Type B pancreatic cell (in vitro differentiated cells): ENCODE results near the gene F5. TPM values are rescaled to one million over a fixed set of nuclear protein-coding genes. Genes with fewer than 3 reads are reported as not detected.
A peak's percentile ranks its signal among the peaks of the same experiment; 100 is the strongest.
"Not testable (repeated sequence)": the region's sequence is repeated elsewhere in the genome, so short reads cannot be mapped to it uniquely, and the experiment has no call there.

Source experiments
- DNase-seq: peaks from one replicate; pipeline ENCODE4 v3.0.0; 2021; ENCODE audit warnings: mixed read lengths; ENCODE audit not compliant: unreplicated experiment; ENCODE audit errors: extremely low spot score
- H3K27ac Mint-ChIP-seq: 2 replicates; pipeline ENCODE4 v1.8.0; 2021; ENCODE audit warnings: mild to moderate bottlenecking, mixed read lengths
- H3K27me3 Mint-ChIP-seq: 2 replicates; pipeline ENCODE4 v1.8.0; 2021; ENCODE audit warnings: mixed read lengths
- H3K36me3 Mint-ChIP-seq: 2 replicates; pipeline ENCODE4 v1.8.0; 2021; ENCODE audit warnings: mixed read lengths
- H3K4me1 Mint-ChIP-seq: one replicate; pipeline ENCODE4 v1.8.0; 2021; ENCODE audit warnings: mixed read lengths; ENCODE audit not compliant: unreplicated experiment
- H3K4me3 Mint-ChIP-seq: 2 replicates; pipeline ENCODE4 v1.8.0; 2021; ENCODE audit warnings: mild to moderate bottlenecking, mixed read lengths
- H3K9me3 Mint-ChIP-seq: 2 replicates; pipeline ENCODE4 v1.8.0; 2021; ENCODE audit warnings: mixed read lengths
- total RNA-seq: library from RNA; stranded (reverse); gene quantifications from 2 replicates; pipeline ENCODE4 v1.2.1, GENCODE V29; 2021; ENCODE audit warnings: low replicate concordance
- TF ChIP-seq, protein P1 (sequence below): fragments of 200-600 bp; sonication (generic); conservative IDR thresholded peaks from 2 replicates; pipeline ENCODE4 v1.5.0; 2021; ENCODE audit warnings: antibody characterized with exemption, mild to moderate bottlenecking

F5 gene
- total RNA-seq, 1 donor from 2014 or later: 5.5 TPM

DNA sequence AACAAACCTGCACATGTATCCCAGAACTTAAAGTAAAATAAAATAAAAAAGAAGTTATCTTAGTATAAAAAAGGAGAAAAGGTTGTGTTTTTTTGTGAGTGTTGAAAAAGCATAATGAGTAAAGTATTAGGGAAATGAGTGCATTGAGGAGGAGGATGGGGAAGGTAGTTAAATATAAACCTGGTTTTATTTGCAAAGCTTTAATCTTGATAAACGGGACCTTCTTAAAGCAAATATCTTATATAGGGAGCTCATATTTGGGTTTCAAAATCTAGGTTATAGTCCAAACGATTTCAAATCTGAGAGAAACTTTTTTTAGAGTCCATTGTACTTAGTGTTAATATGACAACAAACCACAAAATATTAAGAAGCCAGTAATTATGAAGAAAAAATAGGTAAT is 78.9 kb downstream of the F5 start:
- H3K27me3 Mint-ChIP-seq: no peaks in the 10 kb centered on the region
- H3K27ac Mint-ChIP-seq: no peak overlapping the region
- no peak for DNase-seq
- peaks cover 5% of the 10 kb centered on the region for H3K4me1 Mint-ChIP-seq
- H3K36me3 Mint-ChIP-seq: no peaks in the 10 kb centered on the region
- no peak overlapping the region for H3K4me3 Mint-ChIP-seq
- TF ChIP-seq, protein P1, sequence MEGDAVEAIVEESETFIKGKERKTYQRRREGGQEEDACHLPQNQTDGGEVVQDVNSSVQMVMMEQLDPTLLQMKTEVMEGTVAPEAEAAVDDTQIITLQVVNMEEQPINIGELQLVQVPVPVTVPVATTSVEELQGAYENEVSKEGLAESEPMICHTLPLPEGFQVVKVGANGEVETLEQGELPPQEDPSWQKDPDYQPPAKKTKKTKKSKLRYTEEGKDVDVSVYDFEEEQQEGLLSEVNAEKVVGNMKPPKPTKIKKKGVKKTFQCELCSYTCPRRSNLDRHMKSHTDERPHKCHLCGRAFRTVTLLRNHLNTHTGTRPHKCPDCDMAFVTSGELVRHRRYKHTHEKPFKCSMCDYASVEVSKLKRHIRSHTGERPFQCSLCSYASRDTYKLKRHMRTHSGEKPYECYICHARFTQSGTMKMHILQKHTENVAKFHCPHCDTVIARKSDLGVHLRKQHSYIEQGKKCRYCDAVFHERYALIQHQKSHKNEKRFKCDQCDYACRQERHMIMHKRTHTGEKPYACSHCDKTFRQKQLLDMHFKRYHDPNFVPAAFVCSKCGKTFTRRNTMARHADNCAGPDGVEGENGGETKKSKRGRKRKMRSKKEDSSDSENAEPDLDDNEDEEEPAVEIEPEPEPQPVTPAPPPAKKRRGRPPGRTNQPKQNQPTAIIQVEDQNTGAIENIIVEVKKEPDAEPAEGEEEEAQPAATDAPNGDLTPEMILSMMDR: no peak
- no peaks in the 10 kb centered on the region for H3K9me3 Mint-ChIP-seq

DNA sequence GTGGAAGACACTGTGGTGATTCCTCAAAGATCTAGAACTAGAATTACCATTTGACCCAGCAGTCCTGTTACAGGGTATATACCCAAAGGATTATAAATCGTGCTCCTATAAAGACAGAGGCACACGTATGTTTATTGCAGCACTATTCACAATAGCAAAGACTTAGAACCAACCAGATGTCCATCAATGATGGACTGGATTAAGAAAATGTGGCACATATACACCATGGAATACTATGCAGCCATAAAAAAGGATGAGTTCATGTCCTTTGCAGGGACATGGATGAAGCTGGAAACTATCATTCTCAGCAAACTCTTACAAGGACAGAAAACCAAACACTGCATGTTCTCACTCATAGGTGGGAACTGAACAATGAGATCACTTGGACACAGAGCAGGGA is 82.7 kb downstream of the F5 start:
- H3K9me3 Mint-ChIP-seq, DNase-seq, H3K27me3 Mint-ChIP-seq, H3K27ac Mint-ChIP-seq, H3K4me1 Mint-ChIP-seq, H3K36me3 Mint-ChIP-seq, H3K4me3 Mint-ChIP-seq: not testable (repeated sequence)

DNA sequence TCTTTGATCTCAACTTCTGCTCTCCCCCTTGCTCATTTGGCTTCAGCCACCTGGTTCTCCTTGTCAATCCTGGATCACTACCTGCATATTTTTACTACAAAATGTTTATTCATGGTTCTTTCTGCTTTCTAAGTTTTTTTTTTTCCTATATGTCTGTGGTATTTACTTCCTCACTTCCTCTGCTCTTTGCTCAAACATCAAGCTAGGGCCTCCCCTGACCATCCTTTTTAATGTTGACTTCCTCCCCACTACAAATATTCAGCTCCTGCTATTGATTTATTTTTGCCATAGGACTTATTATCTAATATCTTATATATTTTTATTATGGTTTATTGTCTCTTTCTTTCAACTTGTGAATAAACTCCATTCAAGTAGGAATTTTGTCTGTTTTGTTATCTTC is 86.5 kb downstream of the F5 start:
- H3K36me3 Mint-ChIP-seq: peaks cover 4% of the 10 kb centered on the region
- TF ChIP-seq, protein P1: no peak
- peak overlapping the region; percentile 78 for H3K27ac Mint-ChIP-seq
- H3K27me3 Mint-ChIP-seq: no peaks in the 10 kb centered on the region
- H3K4me1 Mint-ChIP-seq: peaks cover 7% of the 10 kb centered on the region
- DNase-seq: no peak
- no peak overlapping the region for H3K4me3 Mint-ChIP-seq
- H3K9me3 Mint-ChIP-seq: peaks cover 11% of the 10 kb centered on the region

DNA sequence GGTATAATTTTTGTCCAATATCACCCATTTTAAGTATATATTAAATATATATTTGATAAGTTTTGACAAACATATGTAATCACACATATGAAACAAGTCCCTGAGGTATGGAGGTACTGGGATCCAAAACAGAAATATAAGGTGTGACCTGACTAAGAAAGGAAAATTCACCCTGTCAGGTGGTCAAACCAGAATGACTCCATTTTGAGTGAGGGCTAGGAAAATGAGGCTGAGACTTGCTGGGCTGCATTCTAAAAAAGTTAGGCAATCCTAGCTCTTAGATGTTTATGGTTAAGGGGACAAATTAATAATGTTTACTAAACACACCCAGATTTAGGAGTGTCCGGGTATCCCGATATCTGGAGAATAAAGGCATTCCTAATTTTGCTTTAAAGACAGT is 89.0 kb downstream of the F5 start:
- Mint-ChIP-seq H3K4me3 (peak overlapping the region; percentile 62), H3K4me1 (peaks cover 7% of the 10 kb centered on the region), H3K27me3 (no peaks in the 10 kb centered on the region), H3K27ac (peak overlapping the region; percentile 97), H3K9me3 (peaks cover 11% of the 10 kb centered on the region), H3K36me3 (peaks cover 4% of the 10 kb centered on the region)
- no peak for DNase-seq
- TF ChIP-seq, protein P1: no peak

DNA sequence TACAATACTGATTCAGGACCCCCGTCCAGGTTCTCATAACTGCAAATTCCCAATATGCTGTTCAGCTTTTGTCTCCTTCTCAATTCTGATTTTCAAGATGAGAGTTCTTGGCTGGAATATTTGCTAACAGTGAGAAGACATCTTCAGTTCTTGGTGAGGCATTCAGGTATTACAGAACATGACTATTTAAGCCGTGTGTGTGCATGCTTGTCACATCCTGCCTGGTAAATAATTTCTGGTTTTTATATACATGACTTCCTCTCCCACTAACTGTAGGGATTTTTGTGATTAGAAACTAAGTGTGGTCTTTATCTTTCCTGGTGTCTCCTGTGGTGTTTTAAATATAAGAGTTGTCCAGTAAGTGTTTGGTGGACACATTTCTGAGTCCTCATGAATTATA is 90.4 kb downstream of the F5 start:
- Mint-ChIP-seq H3K4me3 (no peak overlapping the region), H3K27me3 (no peaks in the 10 kb centered on the region), H3K36me3 (peaks cover 4% of the 10 kb centered on the region), H3K4me1 (peaks cover 7% of the 10 kb centered on the region), H3K9me3 (peaks cover 11% of the 10 kb centered on the region), H3K27ac (peak overlapping the region; percentile 88)
- DNase-seq: no peak
- TF ChIP-seq, protein P1: no peak

DNA sequence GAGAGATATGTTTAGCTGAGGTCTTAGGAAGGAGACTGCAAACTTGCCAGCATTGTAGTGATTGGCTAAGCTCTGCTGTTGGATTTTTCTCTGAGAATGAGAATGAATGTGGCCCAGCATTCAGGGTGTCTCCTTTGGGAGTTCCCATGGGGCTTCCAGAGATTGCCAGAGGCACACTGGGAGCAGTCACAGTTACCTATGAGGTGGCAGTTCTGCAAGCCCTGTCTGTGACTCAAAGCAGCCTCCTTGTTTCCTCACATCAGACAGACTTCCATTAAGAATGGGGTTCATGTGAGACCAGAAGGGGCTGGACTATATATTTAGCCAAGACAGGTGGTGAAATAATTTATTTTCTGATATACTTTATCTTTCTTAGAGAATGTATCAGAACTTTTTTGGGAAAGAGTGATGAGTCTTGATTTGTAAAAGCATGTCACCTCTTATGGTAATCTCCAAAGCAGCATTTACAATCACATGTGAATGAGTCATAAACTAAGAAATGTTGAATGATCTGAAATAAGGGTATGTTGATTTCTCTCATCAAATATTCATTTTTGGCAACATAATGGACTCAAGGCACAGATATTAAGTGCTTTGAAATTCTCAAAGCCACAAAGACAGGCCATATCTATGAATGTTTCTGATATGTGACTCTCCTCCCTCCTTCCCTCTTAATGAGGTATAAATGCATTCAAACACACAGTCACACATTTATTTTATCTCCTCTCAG is 91.1 kb downstream of the F5 start:
- H3K27me3 Mint-ChIP-seq: no peaks in the 10 kb centered on the region
- H3K4me3 Mint-ChIP-seq: no peak overlapping the region
- H3K4me1 Mint-ChIP-seq: peaks cover 7% of the 10 kb centered on the region
- TF ChIP-seq, protein P1: no peak
- peaks cover 4% of the 10 kb centered on the region for H3K36me3 Mint-ChIP-seq
- H3K9me3 Mint-ChIP-seq: peaks cover 11% of the 10 kb centered on the region
- H3K27ac Mint-ChIP-seq: peak overlapping the region; percentile 88
- no peak for DNase-seq
